Measurements from ENCODE around the gene DRC3. TPM values are rescaled to one million over a fixed set of nuclear protein-coding genes. Genes with fewer than 3 reads are reported as not detected.
"Not testable (repeated sequence)": the region's sequence is repeated elsewhere in the genome, so short reads cannot be mapped to it uniquely, and the experiment has no call there.

The DRC3 gene
- total RNA-seq (2014; rRNA removed; shearing (Covaris generic)) = 1.4 TPM in 1 of 2 replicates, not detected in the other

DNA sequence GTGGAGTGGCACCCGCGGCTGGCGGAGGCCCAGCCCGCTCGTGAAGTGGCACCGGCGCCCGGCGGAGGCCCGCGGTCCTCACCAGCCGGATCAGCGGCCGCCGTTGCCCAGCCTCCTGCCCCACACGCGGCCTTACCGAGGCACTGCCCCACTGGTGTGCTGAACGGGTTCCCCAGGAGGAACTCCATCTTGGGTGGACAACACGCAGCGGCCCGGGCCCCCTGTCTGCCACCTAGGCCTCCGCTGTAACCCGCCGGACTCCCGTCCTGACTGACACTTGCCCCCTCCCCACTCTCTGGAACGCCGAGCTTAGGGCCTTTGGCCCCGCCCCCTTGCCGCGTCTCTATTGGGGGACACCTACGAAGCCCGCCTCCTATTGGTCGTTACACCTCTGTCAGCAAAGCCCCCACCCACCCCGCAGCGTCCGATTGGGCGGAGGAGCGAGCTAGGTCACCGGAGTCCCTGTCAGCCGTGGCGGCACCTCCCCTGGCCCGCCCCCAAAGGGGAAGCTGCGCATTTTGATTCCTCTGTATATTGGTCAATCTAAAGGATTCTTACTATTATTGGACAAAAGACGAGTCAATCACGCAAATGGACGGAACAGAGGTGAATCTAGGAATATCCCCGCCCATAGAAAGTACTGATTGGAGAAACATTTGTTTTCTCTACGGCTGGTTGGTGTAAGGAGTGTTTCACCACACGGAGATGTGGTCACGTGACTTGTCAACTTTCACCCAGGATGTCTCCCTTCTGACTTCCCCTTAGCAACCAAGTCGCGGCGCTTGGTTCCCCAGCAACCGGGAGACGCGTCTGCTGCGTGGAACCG, at the start of gene DRC3, which contains the start of gene TOM1L2:
DRC3 (plus strand) TSS at position 737 of the 826 bp plus-strand sequence. CDS start 4,737 bp downstream, outside the sequence.
TOM1L2 (minus strand) TSS at position 275 of the 826 bp plus-strand sequence; CDS start at position 188, 87 bp downstream.
- peak; percentile 100 for DNase-seq (ENCODE audit: low spot score)

- DNase-seq (ENCODE audit: low spot score) = no peak
These were observed 48.4 kb upstream of the DRC3 start for GRCh38 chr17:17924131-17924856.

DNA sequence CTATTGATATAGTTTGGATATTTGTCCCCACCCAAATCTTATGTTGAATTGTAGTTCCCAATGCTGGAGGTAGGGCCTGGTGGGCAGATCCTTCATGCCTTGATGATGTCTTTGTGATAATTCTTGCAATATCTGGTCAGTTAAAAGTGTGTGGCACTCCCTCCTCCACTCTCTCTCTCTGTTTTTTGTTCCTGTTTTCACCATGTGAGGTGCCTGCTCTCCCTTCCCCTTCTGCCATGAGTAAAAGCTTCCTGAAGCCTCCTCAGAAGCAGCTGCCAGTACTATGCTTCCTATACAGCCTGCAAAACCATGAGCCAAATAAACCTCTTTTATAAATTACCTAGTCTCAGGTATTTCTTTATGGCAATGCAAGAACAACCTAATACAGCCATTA, 47.8 kb upstream of the DRC3 start:
- no peak for DNase-seq (ENCODE audit: low spot score)

- DNase-seq (ENCODE audit: low spot score) = no peak
These were observed 46.6 kb upstream of the DRC3 start for GRCh38 chr17:17926036-17926435.

DNA sequence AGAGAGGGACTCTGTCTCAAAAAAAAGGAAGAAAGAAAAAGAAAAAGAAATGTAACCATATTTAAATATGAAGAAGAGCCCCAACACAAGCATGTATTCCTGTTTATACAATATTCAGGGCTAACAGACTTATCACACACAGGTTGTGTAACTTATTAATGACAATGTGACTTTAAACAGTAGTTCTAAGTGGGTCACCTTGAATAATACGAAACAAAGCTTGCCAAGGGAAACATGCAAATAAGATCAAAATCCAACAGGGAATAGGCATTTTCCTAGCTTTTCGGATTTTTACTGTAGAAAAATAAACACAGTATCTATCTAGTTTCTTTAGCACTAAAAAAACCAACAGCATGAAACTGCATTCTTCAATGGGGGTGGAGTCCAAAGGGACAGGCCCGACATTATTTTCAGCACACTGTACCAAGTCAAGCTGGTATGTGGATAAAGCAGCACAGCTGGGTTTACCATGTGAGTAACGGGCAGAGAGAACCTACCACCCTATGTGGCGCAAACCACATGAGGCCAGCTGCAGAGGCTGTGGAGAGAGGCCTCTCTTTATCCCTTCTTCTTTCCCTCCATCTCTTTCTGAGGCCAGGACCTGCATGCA, 45.7 kb upstream of the DRC3 start:
- DNase-seq (ENCODE audit: low spot score) = no peak

- DNase-seq (ENCODE audit: low spot score) = no peak
These were observed 44.0 kb upstream of the DRC3 start for GRCh38 chr17:17928398-17929287.

DNA sequence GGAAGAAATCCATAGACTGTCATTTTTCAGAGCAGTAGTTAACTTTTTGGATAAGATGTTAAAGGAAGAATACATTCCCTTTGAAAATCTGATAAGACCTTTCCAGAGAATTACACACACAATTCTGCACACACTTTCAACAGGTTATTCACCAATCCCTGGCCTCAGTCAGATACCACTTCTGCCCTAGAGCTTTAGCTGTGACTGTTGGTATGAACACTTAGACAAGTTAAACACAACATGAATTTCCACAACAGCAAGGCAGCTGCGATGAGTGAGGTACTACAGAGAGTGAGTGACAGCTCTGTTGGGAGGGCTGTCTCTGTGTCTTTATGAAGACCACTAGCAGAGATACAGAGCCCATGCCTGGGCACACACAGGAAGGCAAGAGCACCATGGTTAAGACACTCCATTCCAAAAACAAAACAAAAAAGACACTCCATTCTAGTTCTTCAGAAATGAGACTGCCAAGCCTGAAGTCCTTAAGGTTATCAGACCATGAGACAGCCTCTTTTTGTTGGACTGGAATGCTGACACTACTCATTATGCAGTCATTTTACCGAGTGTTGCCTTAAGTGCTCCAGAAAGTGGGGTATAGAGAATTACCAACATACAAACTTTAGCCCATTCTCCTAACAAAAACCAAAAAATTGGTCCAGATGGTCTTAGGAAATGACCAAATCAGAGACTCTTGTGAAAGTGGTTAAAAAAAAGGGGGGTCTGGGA, 42.8 kb upstream of the DRC3 start:
- no peak for DNase-seq (ENCODE audit: low spot score)

DNA sequence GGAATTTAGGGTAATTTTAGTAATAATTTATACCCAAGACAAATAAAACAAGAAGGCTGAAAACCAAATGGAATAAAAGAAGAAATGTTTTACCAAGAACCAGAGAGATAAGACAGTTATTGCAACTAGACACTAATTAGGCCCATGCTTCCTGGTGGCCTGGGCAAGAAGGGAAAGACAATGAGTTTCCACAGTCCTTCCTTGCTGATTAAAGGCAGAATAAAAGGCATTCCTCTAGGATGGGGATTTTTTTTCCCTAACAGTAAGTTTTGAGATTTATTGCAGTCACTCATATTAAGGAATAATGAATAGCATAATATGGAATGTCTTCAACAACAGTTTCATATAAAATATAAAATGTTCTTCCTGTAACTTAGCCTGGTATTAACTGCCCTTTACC, 42.0 kb upstream of the DRC3 start:
- DNase-seq (ENCODE audit: low spot score) = no peak

GRCh38 chr17:17931159-17931558, 41.5 kb upstream of the DRC3 start:
- DNase-seq (ENCODE audit: low spot score) = no peak

- no peak for DNase-seq (ENCODE audit: low spot score)
These were observed 38.9 kb upstream of the DRC3 start for GRCh38 chr17:17933775-17934174.

GRCh38 chr17:17934214-17934613, 38.4 kb upstream of the DRC3 start:
- no peak for DNase-seq (ENCODE audit: low spot score)

- no peak for DNase-seq (ENCODE audit: low spot score)
These were observed 37.9 kb upstream of the DRC3 start for GRCh38 chr17:17934806-17935205.

DNA sequence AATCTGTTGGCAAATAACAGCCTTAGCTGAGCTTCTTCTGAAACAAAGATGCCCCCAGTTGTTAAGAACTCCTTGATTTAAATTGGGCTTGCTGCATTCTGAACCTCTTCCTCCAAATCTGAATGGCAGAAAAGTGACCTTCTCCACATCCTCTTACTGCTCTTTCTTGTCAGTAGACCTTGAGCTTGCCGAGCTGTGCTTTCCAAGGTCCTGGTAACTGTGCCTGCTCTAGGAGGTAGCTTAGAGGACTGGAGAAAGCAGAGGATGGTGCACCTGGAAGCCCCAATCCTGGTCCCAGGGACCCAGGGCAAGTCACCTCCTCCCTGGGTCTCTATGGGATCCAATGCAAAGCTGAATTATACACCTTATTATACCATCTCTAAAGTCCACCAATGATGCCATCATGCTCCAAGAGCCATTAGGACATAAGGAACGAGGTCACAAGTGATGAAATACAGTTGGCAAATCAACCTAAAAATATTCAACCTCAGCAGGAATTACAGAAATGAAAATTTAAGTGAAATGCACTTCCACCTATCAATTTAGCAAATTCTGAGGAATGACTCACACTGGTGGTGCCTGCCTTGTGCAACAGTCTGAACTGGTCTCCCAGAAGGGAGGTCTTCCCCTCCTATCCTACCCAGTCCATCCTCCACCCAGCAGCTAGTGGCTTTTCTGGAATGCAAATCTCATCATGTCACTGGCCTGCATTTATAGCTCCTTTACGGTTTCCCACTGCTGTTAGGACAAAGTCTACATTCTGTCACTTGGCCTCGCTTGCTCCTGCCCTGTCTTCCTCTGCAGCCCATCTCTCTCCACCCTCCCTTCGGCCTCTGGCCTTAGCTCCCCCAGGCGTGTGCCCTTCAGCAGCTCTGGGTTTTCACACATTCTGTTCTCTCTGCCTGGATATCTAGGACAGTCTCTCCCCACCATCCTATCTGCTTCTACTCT, 37.1 kb upstream of the DRC3 start:
- DNase-seq (ENCODE audit: low spot score) = peak; percentile 75

GRCh38 chr17:17937201-17937853, 35.3 kb upstream of the DRC3 start:
- DNase-seq (ENCODE audit: low spot score) = no peak

DNA sequence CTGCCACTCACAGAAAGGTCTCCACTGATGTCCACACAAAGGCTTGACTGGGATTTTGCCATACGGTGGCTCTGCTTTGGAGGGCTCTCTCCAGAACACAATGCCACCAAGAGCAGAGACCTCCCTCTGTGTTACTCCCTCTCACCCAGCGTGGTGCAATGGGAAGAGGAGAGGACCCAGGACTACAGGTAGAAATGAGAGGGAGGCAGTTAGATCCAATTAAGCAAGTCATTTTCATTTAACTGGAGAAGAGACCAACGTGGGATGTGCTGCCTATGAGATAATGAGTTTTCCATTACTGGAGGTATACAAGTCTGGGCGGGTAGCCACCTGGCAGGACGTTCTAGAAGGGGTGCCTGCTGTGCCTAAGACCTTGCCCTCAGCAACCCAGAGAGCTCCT, 34.7 kb upstream of the DRC3 start:
- DNase-seq (ENCODE audit: low spot score) = no peak

- no peak for DNase-seq (ENCODE audit: low spot score)
These were observed 34.1 kb upstream of the DRC3 start for GRCh38 chr17:17938388-17939107.

DNA sequence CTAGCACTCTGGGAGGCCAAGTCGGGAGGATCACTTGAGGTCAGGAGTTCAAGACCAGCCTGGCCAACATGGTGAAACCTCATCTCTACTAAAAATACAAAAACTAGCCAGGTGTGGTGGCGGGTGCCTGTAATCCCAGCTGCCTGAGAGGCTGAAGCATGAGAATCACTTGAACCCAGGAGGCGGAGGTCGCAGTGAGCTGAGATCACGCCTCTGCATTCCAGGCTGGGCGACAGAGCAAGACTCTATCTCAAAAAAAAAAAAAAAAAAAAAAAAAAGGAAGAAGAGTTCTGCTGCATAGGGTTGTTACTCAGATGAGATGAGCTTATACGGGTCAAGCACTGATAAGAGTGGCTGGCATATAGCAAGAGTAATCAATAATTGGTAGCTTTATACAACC, 32.7 kb upstream of the DRC3 start:
- not testable (repeated sequence) for DNase-seq (ENCODE audit: low spot score)

DNA sequence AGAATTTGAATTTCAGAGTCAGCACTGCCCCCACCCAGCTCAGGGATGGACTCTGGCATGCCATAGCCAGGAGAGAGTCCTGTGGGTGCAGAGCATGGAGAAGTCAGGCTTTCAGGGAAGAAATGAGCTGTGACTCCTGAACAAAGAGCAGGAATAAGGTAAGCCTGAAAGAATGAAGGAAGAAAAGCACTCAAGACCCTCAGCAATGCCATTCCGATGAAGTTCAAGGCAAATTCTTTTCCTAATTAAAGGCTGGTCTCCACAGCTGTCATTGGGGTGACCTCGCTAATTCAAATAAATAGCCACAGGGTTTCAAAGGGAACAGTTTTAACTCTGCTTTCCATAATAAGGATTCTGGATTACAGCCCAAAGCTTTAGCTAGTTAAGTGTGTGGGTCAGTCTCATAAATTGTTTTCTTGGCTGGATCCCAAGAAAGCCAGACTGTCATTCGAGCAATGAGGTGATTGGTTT, 32.2 kb upstream of the DRC3 start:
- DNase-seq (ENCODE audit: low spot score) = peak; percentile 37

Data from H4 (cell line).